IMR-90 (cell line): ENCODE measurements around the gene TMEM139. TPM values are rescaled to one million over a fixed set of nuclear protein-coding genes. Genes with fewer than 3 reads are reported as not detected.

Experiments
- ATAC-seq: fragments of 200-7000 bp; cut with Tn5 transposase; 2 replicates; pipeline ENCODE4 v1.9.1; 2020; ENCODE audit warnings: low read depth, mild to moderate bottlenecking, moderate library complexity
- BruUV-seq: library from RNA; stranded (reverse); fragments of 400-500 nt; replicated peaks from 2 replicates; lab custom pipeline; 2021; lab: Mats Ljungman, UMichigan
- CTCF ChIA-PET: fragments of 300-600 bp; formaldehyde crosslinking; extraction: SDS; loops from one replicate; lab custom pipeline; 2021; ENCODE audit warnings: antibody characterized with exemption; lab: Yijun Ruan, JAX
- POLR2A ChIA-PET: fragments of 300-600 bp; sonication (Branson Sonifier 250); formaldehyde crosslinking; loops from one replicate; lab custom pipeline; 2022; ENCODE audit warnings: antibody characterized with exemption; ENCODE audit not compliant: unreplicated experiment; lab: Charles Lee
- DNase-seq: peaks from one replicate; pipeline ENCODE4 v3.0.0; 2013
- H2AFZ ChIP-seq: replicated peaks from 2 replicates; pipeline ENCODE3; 2013; ENCODE audit warnings: low read length, mild to moderate bottlenecking; ENCODE audit not compliant: poor library complexity
- H2AK5ac ChIP-seq: 2 replicates; pipeline ENCODE4 v1.6.1; 2013; ENCODE audit warnings: low read depth, low read length, inconsistent platforms
- H2AK9ac ChIP-seq: replicated peaks from 2 replicates; pipeline ENCODE3; 2013; ENCODE audit warnings: mild to moderate bottlenecking, low read depth, low read length, moderate library complexity; ENCODE audit not compliant: poor library complexity
- H2BK120ac ChIP-seq: 2 replicates; pipeline ENCODE4 v1.6.1; 2013; ENCODE audit warnings: low read depth, low read length, inconsistent platforms
- H2BK15ac ChIP-seq: 3 replicates; pipeline ENCODE4 v1.6.1; 2013; ENCODE audit warnings: low read depth, low read length, inconsistent platforms
- H2BK20ac ChIP-seq: 2 replicates; pipeline ENCODE4 v1.6.1; 2013; ENCODE audit warnings: low read depth, mild to moderate bottlenecking, inconsistent platforms, low read length, moderate library complexity
- H2BK5ac ChIP-seq: 2 replicates; pipeline ENCODE4 v1.6.1; 2013; ENCODE audit warnings: mild to moderate bottlenecking, low read depth, low read length, inconsistent platforms; ENCODE audit not compliant: poor library complexity, severe bottlenecking
- H3K14ac ChIP-seq: replicated peaks from 2 replicates; pipeline ENCODE4 v1.6.1; 2013; ENCODE audit warnings: low read depth, low read length, inconsistent platforms
- H3K18ac ChIP-seq: 2 replicates; pipeline ENCODE4 v1.6.1; 2013; ENCODE audit warnings: low read depth, low read length, control low read depth
- H3K23ac ChIP-seq: 2 replicates; pipeline ENCODE4 v1.6.1; 2013; ENCODE audit warnings: low read depth, low read length, inconsistent platforms
- H3K27ac ChIP-seq: 2 replicates; pipeline ENCODE4 v1.5.1; 2013; ENCODE audit warnings: mild to moderate bottlenecking, control low read depth, low read length; ENCODE audit not compliant: insufficient read depth
- H3K27me3 ChIP-seq: 2 replicates; pipeline ENCODE4 v1.6.1; 2013; ENCODE audit warnings: low read length; ENCODE audit not compliant: control insufficient read depth, insufficient read depth
- H3K36me3 ChIP-seq: 2 replicates; pipeline ENCODE4 v1.6.1; 2013; ENCODE audit warnings: low read length, mixed read lengths; ENCODE audit not compliant: control insufficient read depth, insufficient read depth
- H3K4ac ChIP-seq: 2 replicates; pipeline ENCODE4 v1.6.1; 2013; ENCODE audit warnings: low read depth, low read length, inconsistent platforms
- H3K4me1 ChIP-seq: 2 replicates; pipeline ENCODE4 v1.6.1; 2013; ENCODE audit warnings: low read length, mixed read lengths; ENCODE audit not compliant: control insufficient read depth, insufficient read depth
- H3K4me2 ChIP-seq: 2 replicates; pipeline ENCODE4 v1.6.1; 2013; ENCODE audit warnings: low read depth, mild to moderate bottlenecking, control low read depth, low read length, moderate library complexity
- H3K4me3 ChIP-seq: 2 replicates; pipeline ENCODE4 v1.5.1; 2013; ENCODE audit warnings: low read depth, mild to moderate bottlenecking, control low read depth, low read length, moderate library complexity; ENCODE audit not compliant: insufficient read depth
- H3K56ac ChIP-seq: 2 replicates; pipeline ENCODE4 v1.6.1; 2013; ENCODE audit warnings: low read length, inconsistent platforms; ENCODE audit not compliant: insufficient read depth; ENCODE audit errors: extremely low read depth
- H3K79me1 ChIP-seq, 2 experiments: 2 replicates each; pipeline ENCODE4 v1.6.1; 2013; ENCODE audit warnings: low read length in 2 of 2, inconsistent platforms in 1 of 2, low read depth in 1 of 2
- H3K9ac ChIP-seq: 2 replicates; pipeline ENCODE4 v1.6.1; 2013; ENCODE audit warnings: low read depth, low read length, control low read depth
- H3K9me1 ChIP-seq: 2 replicates; pipeline ENCODE4 v1.6.1; 2013; ENCODE audit warnings: low read length, inconsistent platforms; ENCODE audit not compliant: insufficient read depth
- H3K9me3 ChIP-seq: 2 replicates; pipeline ENCODE4 v1.6.1; 2013; ENCODE audit warnings: low read length; ENCODE audit not compliant: control insufficient read depth, insufficient read depth
- H4K20me1 ChIP-seq: 2 replicates; pipeline ENCODE4 v1.6.1; 2013; ENCODE audit warnings: low read length, inconsistent platforms; ENCODE audit not compliant: insufficient read depth
- H4K5ac ChIP-seq: 2 replicates; pipeline ENCODE4 v1.6.1; 2013; ENCODE audit warnings: mild to moderate bottlenecking, low read depth, low read length, control low read depth
- H4K8ac ChIP-seq, 2 experiments: 2 replicates each; pipeline ENCODE4 v1.6.1; 2013; ENCODE audit warnings: low read depth in 2 of 2, low read length in 2 of 2, control low read depth in 1 of 2, inconsistent platforms in 1 of 2
- H4K91ac ChIP-seq: 2 replicates; pipeline ENCODE4 v1.6.1; 2013; ENCODE audit warnings: low read depth, low read length, inconsistent platforms; ENCODE audit not compliant: insufficient read depth
- BHLHE40 ChIP-seq: fragments of 150-350 bp; IDR thresholded peaks from 2 replicates; pipeline ENCODE4 v1.6.1; 2016; ENCODE audit warnings: mild to moderate bottlenecking, low read depth, low read length
- CEBPB ChIP-seq: IDR thresholded peaks from 2 replicates; pipeline ENCODE4 v1.6.1; 2012; ENCODE audit warnings: low read depth, low read length, improper control_type of control experiment
- CHD1 ChIP-seq: IDR thresholded peaks from 2 replicates; pipeline ENCODE4 v1.6.1; 2012; ENCODE audit warnings: low read depth, low read length, improper control_type of control experiment
- FOS ChIP-seq: fragments of 150-350 bp; IDR thresholded peaks from 2 replicates; pipeline ENCODE4 v1.6.1; 2016; ENCODE audit warnings: low read depth, low read length
- MAFK ChIP-seq: IDR thresholded peaks from 2 replicates; pipeline ENCODE4 v1.6.1; 2012; ENCODE audit warnings: low read depth, low read length, improper control_type of control experiment
- MAZ ChIP-seq: IDR thresholded peaks from 2 replicates; pipeline ENCODE4 v1.6.1; 2012; ENCODE audit warnings: low read depth, mild to moderate bottlenecking, low read length, improper control_type of control experiment, moderate library complexity, borderline replicate concordance
- MXI1 ChIP-seq: IDR thresholded peaks from 2 replicates; pipeline ENCODE4 v1.6.1; 2012; ENCODE audit warnings: low read depth, mild to moderate bottlenecking, low read length, moderate library complexity, borderline replicate concordance
- NFE2L2 ChIP-seq: fragments of 150-350 bp; IDR thresholded peaks from 2 replicates; pipeline ENCODE4 v1.6.1; 2016; ENCODE audit warnings: low read depth, mild to moderate bottlenecking, low read length
- POLR2A ChIP-seq: IDR thresholded peaks from 2 replicates; pipeline ENCODE4 v1.6.1; 2012; ENCODE audit warnings: mild to moderate bottlenecking, low read depth, low read length
- RAD21 ChIP-seq: IDR thresholded peaks from 2 replicates; pipeline ENCODE4 v1.6.1; 2012; ENCODE audit warnings: low read length, improper control_type of control experiment
- RCOR1 ChIP-seq: IDR thresholded peaks from 2 replicates; pipeline ENCODE4 v1.6.1; 2012; ENCODE audit warnings: mild to moderate bottlenecking, low read length, improper control_type of control experiment; ENCODE audit not compliant: insufficient replicate concordance
- RFX5 ChIP-seq: IDR thresholded peaks from 2 replicates; pipeline ENCODE4 v1.8.0; 2012; ENCODE audit warnings: low read depth, mild to moderate bottlenecking, low read length, moderate library complexity
- SMC3 ChIP-seq: fragments of 150-350 bp; IDR thresholded peaks from 2 replicates; pipeline ENCODE4 v1.6.1; 2016; ENCODE audit warnings: low read depth, mild to moderate bottlenecking, antibody characterized with exemption, low read length, moderate library complexity
- WGBS, 2 experiments: methylation state at CpG; one replicate each; pipeline versions ENCODE4 v1.1.5 to v1.1.7; 2013; ENCODE audit warnings: missing lambda C conversion rate in 2 of 2; ENCODE audit not compliant: insufficient read length in 1 of 2; ENCODE audit errors: extremely low coverage in 2 of 2; 5-methylcytosine and 5-hydroxymethylcytosine counted together
- dilution Hi-C: fragments of 300-500 bp; cut with HindIII; formaldehyde crosslinking; loops from one replicate; pipeline ENCODE4 v1.14.3; 2018; ENCODE audit warnings: low sequenced_read_pairs; ENCODE audit not compliant: unreplicated experiment
- in situ Hi-C: fragments of 300-500 bp; cut with MboI; formaldehyde crosslinking; loops from 3 replicates; pipeline ENCODE4 v1.14.3; 2019; ENCODE audit warnings: low sequenced_read_pairs, inconsistent platforms, mixed read lengths
- intact Hi-C: fragments of 100-400 bp; cut with micrococcal nuclease; formaldehyde crosslinking; loops from 2 replicates; pipeline ENCODE4 v1.10.0; 2022
- polyA plus RNA-seq, 3 experiments: library from polyadenylated mRNA; depleted of rRNA; stranded (reverse); fragments of >200 nt; gene quantifications; 2 replicates each; pipeline ENCODE4 v1.2.3, GENCODE V29; 2012; ENCODE audit warnings: low replicate concordance in 1 of 3
- total RNA-seq: library from RNA; depleted of rRNA; stranded (reverse); fragments of >200 nt; gene quantifications from 2 replicates; pipeline ENCODE4 v1.2.3, GENCODE V29; 2012
- TF ChIP-seq, protein P1 (sequence below): fragments of 150-350 bp; IDR thresholded peaks from 2 replicates; pipeline ENCODE4 v1.6.1; 2017; ENCODE audit warnings: mild to moderate bottlenecking, antibody characterized with exemption, low read length, low read depth
- TF ChIP-seq, protein P2 (sequence below): conservative IDR thresholded peaks from 2 replicates; pipeline ENCODE4 v1.5.1; 2012; ENCODE audit warnings: mild to moderate bottlenecking, low read depth, low read length, improper control_type of control experiment
- TF ChIP-seq, protein P3 (sequence below): fragments of 150-350 bp; IDR thresholded peaks from 2 replicates; pipeline ENCODE4 v1.6.1; 2016; ENCODE audit warnings: low read depth, mild to moderate bottlenecking, low read length, moderate library complexity, borderline replicate concordance

The TMEM139 gene
- total and polyA plus RNA-seq, 2 of the 4 experiments (the other 2 are of a cell fraction), result 0.07 TPM; not detected in 1

DNA sequence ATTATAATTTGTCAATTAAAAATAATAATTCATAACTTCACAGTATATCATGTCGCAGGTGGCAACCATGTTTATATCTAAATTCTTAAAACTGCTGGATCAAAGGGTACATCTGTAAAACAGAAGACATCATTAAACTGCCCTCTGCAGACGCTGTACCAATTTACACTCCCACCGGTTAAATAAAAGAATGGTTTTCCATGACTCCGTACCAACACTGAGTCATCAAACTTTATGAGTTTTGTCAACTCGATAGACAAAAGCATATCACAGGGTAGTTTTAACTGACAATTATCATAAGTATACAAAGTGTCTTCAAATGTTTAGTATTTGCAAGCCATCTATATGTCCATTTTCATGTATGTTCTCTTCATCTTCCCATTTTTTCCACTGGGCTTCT lies 27.3 kb upstream of the TMEM139 start:
- Histone ChIP-seq H4K20me1 (no peaks in the 10 kb centered on the region), H3K14ac (no peak overlapping the region), H3K23ac (no peak overlapping the region), H2BK15ac (no peak overlapping the region), H2BK120ac (no peak overlapping the region), H2AK9ac (no peak overlapping the region), H2BK20ac (no peak overlapping the region), H2AK5ac (no peak overlapping the region), H3K79me1 (no peaks in the 10 kb centered on the region), H3K4ac (no peak overlapping the region), H3K56ac (no peak overlapping the region), H3K9me1 (no peaks in the 10 kb centered on the region), H3K36me3 (no peaks in the 10 kb centered on the region), H4K91ac (no peak overlapping the region), H3K4me3 (no peak overlapping the region), H3K27ac (no peak overlapping the region), H4K5ac (no peak overlapping the region), H4K8ac (no peak overlapping the region), H3K9ac (no peak overlapping the region), H3K4me1 (no peaks in the 10 kb centered on the region; the same call in 1 of the 2 replicates), H2AFZ (no peak overlapping the region), H3K4me2 (no peak overlapping the region), H3K9me3 (no peaks in the 10 kb centered on the region), H2BK5ac (no peak overlapping the region), H3K27me3 (no peaks in the 10 kb centered on the region; the same call in 1 of the 2 replicates), H3K18ac (no peak overlapping the region)
- ChIA-PET POLR2A (no interaction called here), CTCF (interaction anchor here (0.7 to 1.8 kb wide), 2 partner anchors 17 to 91 kb away, joined by 4 to 10 read pairs; no protein-coding TSS in a partner anchor)
- TF ChIP-seq RCOR1, result no peak
- no peak for TF ChIP-seq MAFK
- TF ChIP-seq FOS, result no peak
- no peak for TF ChIP-seq MXI1
- TF ChIP-seq CEBPB, result no peak
- TF ChIP-seq, protein P1, sequence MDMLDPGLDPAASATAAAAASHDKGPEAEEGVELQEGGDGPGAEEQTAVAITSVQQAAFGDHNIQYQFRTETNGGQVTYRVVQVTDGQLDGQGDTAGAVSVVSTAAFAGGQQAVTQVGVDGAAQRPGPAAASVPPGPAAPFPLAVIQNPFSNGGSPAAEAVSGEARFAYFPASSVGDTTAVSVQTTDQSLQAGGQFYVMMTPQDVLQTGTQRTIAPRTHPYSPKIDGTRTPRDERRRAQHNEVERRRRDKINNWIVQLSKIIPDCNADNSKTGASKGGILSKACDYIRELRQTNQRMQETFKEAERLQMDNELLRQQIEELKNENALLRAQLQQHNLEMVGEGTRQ, result no peak
- no peak for TF ChIP-seq NFE2L2
- TF ChIP-seq SMC3, result no peak
- TF ChIP-seq, protein P2, sequence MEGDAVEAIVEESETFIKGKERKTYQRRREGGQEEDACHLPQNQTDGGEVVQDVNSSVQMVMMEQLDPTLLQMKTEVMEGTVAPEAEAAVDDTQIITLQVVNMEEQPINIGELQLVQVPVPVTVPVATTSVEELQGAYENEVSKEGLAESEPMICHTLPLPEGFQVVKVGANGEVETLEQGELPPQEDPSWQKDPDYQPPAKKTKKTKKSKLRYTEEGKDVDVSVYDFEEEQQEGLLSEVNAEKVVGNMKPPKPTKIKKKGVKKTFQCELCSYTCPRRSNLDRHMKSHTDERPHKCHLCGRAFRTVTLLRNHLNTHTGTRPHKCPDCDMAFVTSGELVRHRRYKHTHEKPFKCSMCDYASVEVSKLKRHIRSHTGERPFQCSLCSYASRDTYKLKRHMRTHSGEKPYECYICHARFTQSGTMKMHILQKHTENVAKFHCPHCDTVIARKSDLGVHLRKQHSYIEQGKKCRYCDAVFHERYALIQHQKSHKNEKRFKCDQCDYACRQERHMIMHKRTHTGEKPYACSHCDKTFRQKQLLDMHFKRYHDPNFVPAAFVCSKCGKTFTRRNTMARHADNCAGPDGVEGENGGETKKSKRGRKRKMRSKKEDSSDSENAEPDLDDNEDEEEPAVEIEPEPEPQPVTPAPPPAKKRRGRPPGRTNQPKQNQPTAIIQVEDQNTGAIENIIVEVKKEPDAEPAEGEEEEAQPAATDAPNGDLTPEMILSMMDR, result no peak
- no peak for TF ChIP-seq POLR2A
- no peak for TF ChIP-seq RFX5
- TF ChIP-seq RAD21, result no peak
- TF ChIP-seq, protein P3, sequence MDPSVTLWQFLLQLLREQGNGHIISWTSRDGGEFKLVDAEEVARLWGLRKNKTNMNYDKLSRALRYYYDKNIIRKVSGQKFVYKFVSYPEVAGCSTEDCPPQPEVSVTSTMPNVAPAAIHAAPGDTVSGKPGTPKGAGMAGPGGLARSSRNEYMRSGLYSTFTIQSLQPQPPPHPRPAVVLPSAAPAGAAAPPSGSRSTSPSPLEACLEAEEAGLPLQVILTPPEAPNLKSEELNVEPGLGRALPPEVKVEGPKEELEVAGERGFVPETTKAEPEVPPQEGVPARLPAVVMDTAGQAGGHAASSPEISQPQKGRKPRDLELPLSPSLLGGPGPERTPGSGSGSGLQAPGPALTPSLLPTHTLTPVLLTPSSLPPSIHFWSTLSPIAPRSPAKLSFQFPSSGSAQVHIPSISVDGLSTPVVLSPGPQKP, result no peak
- TF ChIP-seq BHLHE40, result no peak
- no peak for TF ChIP-seq MAZ
- no peak for TF ChIP-seq CHD1
- no CpG with 5 or more reads among the region's 5 CpGs for WGBS, 2 experiments
- intact Hi-C loops, result loop anchor here (5.0 kb wide), 1 partner anchor 155 kb away; no protein-coding TSS in a partner anchor
- no TSS peak for BruUV-seq
- ATAC-seq, result no peak
- dilution Hi-C loops, result no loop called here
- DNase-seq, result no peak
- in situ Hi-C loops, result no loop called here
